HG03280 (cell line): ENCODE results near the gene TEAD4.
A peak's percentile ranks its signal among the peaks of the same experiment; 100 is the strongest.

Source experiments
- ATAC-seq: cut with Tn5 transposase; IDR thresholded peaks from one replicate; pipeline ENCODE4 v1.9.1; 2021; ENCODE audit warnings: mild to moderate bottlenecking, moderate library complexity; ENCODE audit not compliant: unreplicated experiment

TEAD4 gene

GRCh38 chr12:3076730-3077571 is 117.8 kb downstream of the TEAD4 start, which contains the start of gene TSPAN9:
Gene TSPAN9 (plus strand): TSS chr12:3077379. CDS start chr12:3201194, 123,815 bp downstream.
- ATAC-seq, result peak; percentile 61

GRCh38 chr12:3077572-3078081 is 118.4 kb downstream of the TEAD4 start:
- ATAC-seq, result no peak

- no peak for ATAC-seq
These were observed 119.1 kb downstream of the TEAD4 start for GRCh38 chr12:3078086-3078820.

DNA sequence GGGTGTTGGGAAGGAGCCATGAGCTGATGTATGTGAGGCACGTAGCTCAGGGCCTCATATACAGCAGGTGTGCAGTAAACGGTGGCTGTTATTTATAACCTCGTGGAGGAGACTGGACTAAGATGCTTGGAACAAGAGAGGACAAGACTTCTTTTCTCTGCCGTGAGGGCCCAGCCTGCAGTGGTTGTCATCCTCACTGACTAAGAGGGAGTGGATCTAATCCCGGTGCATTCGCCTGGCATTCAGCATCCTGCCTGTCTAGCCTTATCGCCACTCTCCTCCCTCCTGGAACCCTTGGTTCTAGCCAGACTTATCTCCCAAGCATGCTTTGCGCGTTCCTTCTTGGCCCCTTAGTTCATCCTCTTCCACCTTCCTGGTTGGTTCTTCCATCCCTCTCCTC is 121.9 kb downstream of the TEAD4 start:
- no peak for ATAC-seq

GRCh38 chr12:3081886-3082285 is 122.7 kb downstream of the TEAD4 start:
- no peak for ATAC-seq

DNA sequence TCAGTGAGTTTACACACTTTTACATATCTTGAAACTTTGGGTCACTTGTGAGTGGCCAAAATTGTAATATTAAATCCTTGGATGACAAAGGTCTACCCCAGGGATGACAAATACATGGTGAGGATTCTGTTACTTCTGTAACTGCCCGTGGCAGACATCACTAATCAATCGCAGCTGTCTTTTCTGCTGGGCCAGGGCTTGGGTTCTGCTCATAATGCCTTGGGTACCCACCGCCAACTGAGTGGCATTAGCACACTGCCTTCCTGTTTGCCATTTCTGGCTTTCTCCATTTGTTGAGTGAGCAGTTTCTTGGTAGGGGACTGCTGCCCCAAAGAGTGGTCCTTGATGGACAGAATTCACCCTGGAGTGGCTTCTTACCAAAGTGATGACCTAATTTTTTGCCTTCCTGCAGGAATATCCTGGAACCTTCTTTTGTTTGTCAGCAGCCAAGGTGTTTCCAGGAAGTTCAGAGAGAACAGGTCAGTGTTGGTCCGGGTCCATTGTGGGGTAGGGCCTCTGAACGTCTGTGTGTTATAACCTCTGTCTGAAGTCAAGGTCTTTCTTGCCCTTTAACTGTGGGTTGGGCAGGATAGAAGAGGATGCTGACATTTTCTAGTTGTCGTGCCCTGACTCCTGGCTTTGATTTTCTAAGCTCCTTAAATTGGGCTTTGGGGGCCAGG is 124.2 kb downstream of the TEAD4 start:
- no peak for ATAC-seq

DNA sequence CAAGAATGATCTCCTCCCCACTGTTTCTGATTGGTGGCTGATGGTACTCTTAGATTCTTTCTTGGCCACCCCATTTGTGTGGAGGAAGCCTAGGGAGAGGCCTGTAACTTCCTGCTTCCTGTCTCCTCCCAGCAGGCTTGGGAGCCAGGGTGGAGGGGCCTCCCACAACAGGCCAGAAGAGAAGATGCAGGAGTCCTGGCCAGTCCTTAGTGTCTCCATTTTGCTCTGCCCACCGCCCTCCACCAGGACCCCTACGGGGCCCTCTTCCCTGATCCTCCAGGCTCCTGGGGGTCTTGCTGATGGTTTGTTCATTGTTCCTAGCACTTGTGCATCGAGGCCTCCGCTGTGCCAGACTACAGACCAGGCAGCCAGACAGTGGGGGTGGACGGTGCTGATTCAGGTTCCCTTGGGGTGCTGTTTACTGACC is 124.7 kb downstream of the TEAD4 start:
- ATAC-seq, result no peak

DNA sequence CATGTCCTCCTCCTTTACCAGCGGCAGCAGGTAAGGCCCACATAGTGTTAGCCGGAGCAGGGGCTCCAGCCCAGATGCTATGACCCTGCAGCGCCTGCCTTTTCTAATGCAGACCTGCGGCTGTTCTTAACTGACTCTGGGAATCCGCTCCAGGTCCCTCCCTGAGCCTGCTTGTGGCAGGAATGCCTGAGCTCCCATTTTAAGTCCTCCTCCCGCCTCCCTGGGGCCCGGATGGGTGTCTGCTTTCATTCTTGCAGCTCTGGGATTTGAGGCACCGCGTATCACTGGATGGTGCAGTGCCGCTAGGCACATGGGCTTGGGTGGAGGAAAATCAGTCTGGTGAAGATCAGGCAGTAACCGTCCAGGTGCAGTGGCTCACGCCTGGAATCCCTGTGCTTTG is 125.5 kb downstream of the TEAD4 start:
- ATAC-seq, result no peak

DNA sequence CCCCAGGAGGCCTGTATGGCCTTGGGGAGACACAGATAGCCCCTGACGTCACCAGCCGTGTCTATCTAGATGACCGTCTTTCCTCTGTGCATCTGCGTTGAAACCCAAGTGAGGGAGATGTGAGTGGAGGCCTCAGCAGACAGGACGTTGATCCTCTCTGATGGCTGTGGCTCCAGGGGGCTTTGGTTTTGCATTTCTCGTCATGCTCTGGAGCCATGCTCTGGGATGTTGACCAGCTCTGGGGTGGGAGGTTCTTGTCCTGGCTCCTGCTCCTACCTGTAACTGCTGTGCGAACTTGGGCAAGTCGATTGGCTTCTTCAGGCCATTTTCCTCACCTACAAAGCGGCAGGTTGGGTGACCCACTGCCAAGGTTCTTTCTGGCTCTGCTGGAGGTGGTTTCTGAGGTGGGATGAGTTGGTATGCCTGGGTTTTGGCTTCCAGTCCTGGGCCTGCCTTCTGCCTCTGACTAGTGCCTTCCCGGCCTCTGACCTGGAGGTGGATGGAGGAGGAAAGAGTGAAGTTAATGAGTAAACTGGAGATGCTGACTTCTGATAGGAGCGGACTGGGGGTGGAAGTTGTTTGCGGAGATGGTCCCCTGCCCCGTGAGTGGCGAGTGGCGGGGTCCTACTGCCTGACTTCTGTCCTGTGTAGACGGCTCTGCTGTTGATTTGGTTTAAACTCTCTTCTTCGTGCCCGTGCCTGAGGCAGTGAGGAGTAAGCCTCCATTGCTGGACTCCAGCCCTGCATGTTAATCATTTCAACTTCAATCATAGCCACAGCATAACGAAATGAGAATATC is 126.3 kb downstream of the TEAD4 start:
- ATAC-seq, result no peak

DNA sequence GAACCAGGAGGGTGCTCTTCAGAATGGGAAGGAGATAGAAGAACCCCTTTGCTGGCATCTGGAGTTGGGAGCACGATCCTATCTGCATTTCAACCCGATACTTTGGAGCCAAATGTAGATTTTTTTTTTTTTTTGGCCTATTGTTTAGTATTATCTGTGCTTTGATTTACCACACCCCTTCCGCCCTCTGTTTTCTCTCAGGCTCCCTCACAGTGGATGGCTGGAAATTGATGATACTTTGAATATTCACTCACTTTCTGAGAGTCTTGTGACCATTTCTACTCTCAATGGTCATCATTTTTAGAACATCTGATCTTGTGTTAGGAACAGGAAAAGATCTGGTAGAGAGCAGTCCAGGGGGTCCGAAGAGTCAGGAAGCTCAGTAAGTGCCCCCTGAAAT is 127.0 kb downstream of the TEAD4 start:
- ATAC-seq, result no peak

GRCh38 chr12:3086729-3087323 is 127.6 kb downstream of the TEAD4 start:
- no peak for ATAC-seq

- ATAC-seq, result no peak
These were observed 128.8 kb downstream of the TEAD4 start for GRCh38 chr12:3087758-3088650.

DNA sequence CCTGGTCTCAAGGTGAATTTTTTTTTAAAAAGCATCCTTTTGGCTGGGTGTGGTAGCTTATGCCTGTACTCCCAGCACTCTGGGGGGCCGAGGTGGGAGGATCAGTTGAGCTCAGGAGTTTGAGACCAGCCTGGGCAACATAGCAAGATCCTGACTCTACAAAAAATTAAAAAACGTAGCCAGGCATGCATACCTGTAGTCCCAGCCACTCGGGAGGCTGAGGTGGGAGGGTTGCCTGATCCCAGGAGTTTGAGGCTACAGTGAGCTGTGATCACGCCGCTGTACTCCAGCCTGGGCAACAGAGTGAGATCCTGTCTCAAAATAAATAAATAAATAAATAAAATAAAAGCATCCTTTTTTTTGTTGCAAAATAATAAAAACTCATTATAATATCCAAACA is 130.4 kb downstream of the TEAD4 start:
- no peak for ATAC-seq
